ENCODE data around the gene EPN2.

- TF ChIP-seq GATA3 (IDR thresholded peaks at IDR 0.05; ENCODE audit: low read depth, low read length) (no peak), GATA2 (IDR thresholded peaks at IDR 0.05; ENCODE audit: low read depth, low read length) (no peak)
Observed at GRCh38 chr17:19239544-19239943, 2.4 kb downstream of the EPN2 start.
